ENCODE measurements around the gene GLIPR1.
"Not testable (repeated sequence)": the region's sequence is repeated elsewhere in the genome, so short reads cannot be mapped to it uniquely, and the experiment has no call there.

Gene GLIPR1

GRCh38 chr12:75457191-75457590, 23.4 kb upstream of the GLIPR1 start:
- Histone ChIP-seq H3K9ac (ENCODE audit: low read length) (no peak overlapping the region), H3K27ac (ENCODE audit: low read depth, low read length, poor library complexity, severe bottlenecking) (no peak overlapping the region), H4K20me1 (ENCODE audit: insufficient read depth, low read length) (no peaks in the 10 kb centered on the region), H3F3A (ENCODE audit: insufficient read depth, low read length) (no peaks in the 10 kb centered on the region), H3K9me2 (ENCODE audit: low read depth, low read length) (no peaks in the 10 kb centered on the region), H3K27me3 (ENCODE audit: insufficient read depth, low read length) (no peaks in the 10 kb centered on the region), H3K4me2 (ENCODE audit: low read length) (no peak overlapping the region), H3K4me1 (ENCODE audit: insufficient read depth, low read length, severe bottlenecking) (no peaks in the 10 kb centered on the region), H3K36me3 (ENCODE audit: insufficient read depth, low read length) (no peaks in the 10 kb centered on the region), H2AFZ (ENCODE audit: low read length) (no peak overlapping the region), H3K79me2 (ENCODE audit: insufficient read depth, low read length) (no peaks in the 10 kb centered on the region), H3K9me3 (ENCODE audit: low read length) (0 out of 2 replicates have a peak, but pooled peaks cover 3% of the 10 kb centered on the region), H3K4me3 (ENCODE audit: low read depth, low read length, poor library complexity, severe bottlenecking) (no peak overlapping the region)
- no peak for TF ChIP-seq EZH2 (IDR thresholded peaks at IDR 0.05; ENCODE audit: borderline replicate concordance, low read length)
- TF ChIP-seq, protein P1, sequence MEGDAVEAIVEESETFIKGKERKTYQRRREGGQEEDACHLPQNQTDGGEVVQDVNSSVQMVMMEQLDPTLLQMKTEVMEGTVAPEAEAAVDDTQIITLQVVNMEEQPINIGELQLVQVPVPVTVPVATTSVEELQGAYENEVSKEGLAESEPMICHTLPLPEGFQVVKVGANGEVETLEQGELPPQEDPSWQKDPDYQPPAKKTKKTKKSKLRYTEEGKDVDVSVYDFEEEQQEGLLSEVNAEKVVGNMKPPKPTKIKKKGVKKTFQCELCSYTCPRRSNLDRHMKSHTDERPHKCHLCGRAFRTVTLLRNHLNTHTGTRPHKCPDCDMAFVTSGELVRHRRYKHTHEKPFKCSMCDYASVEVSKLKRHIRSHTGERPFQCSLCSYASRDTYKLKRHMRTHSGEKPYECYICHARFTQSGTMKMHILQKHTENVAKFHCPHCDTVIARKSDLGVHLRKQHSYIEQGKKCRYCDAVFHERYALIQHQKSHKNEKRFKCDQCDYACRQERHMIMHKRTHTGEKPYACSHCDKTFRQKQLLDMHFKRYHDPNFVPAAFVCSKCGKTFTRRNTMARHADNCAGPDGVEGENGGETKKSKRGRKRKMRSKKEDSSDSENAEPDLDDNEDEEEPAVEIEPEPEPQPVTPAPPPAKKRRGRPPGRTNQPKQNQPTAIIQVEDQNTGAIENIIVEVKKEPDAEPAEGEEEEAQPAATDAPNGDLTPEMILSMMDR (IDR thresholded peaks at IDR 0.05; ENCODE audit: low read length): no peak

- not testable (repeated sequence) for H3K4me2 ChIP-seq (ENCODE audit: low read length); H4K20me1 ChIP-seq (ENCODE audit: insufficient read depth, low read length); H3K9me2 ChIP-seq (ENCODE audit: low read depth, low read length); H3K4me1 ChIP-seq (ENCODE audit: insufficient read depth, low read length, severe bottlenecking); H3F3A ChIP-seq (ENCODE audit: insufficient read depth, low read length); H3K9me3 ChIP-seq (ENCODE audit: low read length); H3K36me3 ChIP-seq (ENCODE audit: insufficient read depth, low read length); H2AFZ ChIP-seq (ENCODE audit: low read length); H3K9ac ChIP-seq (ENCODE audit: low read length); H3K27ac ChIP-seq (ENCODE audit: low read depth, low read length, poor library complexity, severe bottlenecking); H3K4me3 ChIP-seq (ENCODE audit: low read depth, low read length, poor library complexity, severe bottlenecking); H3K27me3 ChIP-seq (ENCODE audit: insufficient read depth, low read length); H3K79me2 ChIP-seq (ENCODE audit: insufficient read depth, low read length)
These were observed 22.7 kb upstream of the GLIPR1 start for GRCh38 chr12:75457866-75458265.

GRCh38 chr12:75459755-75460154, 20.8 kb upstream of the GLIPR1 start:
- Histone ChIP-seq H3K9me2 (ENCODE audit: low read depth, low read length) (no peaks in the 10 kb centered on the region), H3K27me3 (ENCODE audit: insufficient read depth, low read length) (no peaks in the 10 kb centered on the region), H3K9me3 (ENCODE audit: low read length) (peaks cover 6% of the 10 kb centered on the region; the same call in 1 of the 2 replicates), H3K4me3 (ENCODE audit: low read depth, low read length, poor library complexity, severe bottlenecking) (no peak overlapping the region), H3K27ac (ENCODE audit: low read depth, low read length, poor library complexity, severe bottlenecking) (no peak overlapping the region), H3K36me3 (ENCODE audit: insufficient read depth, low read length) (no peaks in the 10 kb centered on the region), H3K4me1 (ENCODE audit: insufficient read depth, low read length, severe bottlenecking) (no peaks in the 10 kb centered on the region), H3K79me2 (ENCODE audit: insufficient read depth, low read length) (no peaks in the 10 kb centered on the region), H4K20me1 (ENCODE audit: insufficient read depth, low read length) (no peaks in the 10 kb centered on the region), H3K9ac (ENCODE audit: low read length) (no peak overlapping the region), H3K4me2 (ENCODE audit: low read length) (no peak overlapping the region), H3F3A (ENCODE audit: insufficient read depth, low read length) (no peaks in the 10 kb centered on the region), H2AFZ (ENCODE audit: low read length) (no peak overlapping the region)
- TF ChIP-seq EZH2 (IDR thresholded peaks at IDR 0.05; ENCODE audit: borderline replicate concordance, low read length): no peak
- TF ChIP-seq, protein P1 (IDR thresholded peaks at IDR 0.05; ENCODE audit: low read length): no peak

GRCh38 chr12:75460204-75460603, 20.4 kb upstream of the GLIPR1 start:
- Histone ChIP-seq H3F3A (ENCODE audit: insufficient read depth, low read length) (no peaks in the 10 kb centered on the region), H3K27me3 (ENCODE audit: insufficient read depth, low read length) (no peaks in the 10 kb centered on the region), H2AFZ (ENCODE audit: low read length) (no peak overlapping the region), H3K79me2 (ENCODE audit: insufficient read depth, low read length) (no peaks in the 10 kb centered on the region), H3K9ac (ENCODE audit: low read length) (no peak overlapping the region), H3K9me3 (ENCODE audit: low read length) (peaks cover 6% of the 10 kb centered on the region; the same call in 1 of the 2 replicates), H3K9me2 (ENCODE audit: low read depth, low read length) (no peaks in the 10 kb centered on the region), H3K4me1 (ENCODE audit: insufficient read depth, low read length, severe bottlenecking) (no peaks in the 10 kb centered on the region), H4K20me1 (ENCODE audit: insufficient read depth, low read length) (no peaks in the 10 kb centered on the region), H3K4me2 (ENCODE audit: low read length) (no peak overlapping the region), H3K4me3 (ENCODE audit: low read depth, low read length, poor library complexity, severe bottlenecking) (no peak overlapping the region), H3K27ac (ENCODE audit: low read depth, low read length, poor library complexity, severe bottlenecking) (no peak overlapping the region), H3K36me3 (ENCODE audit: insufficient read depth, low read length) (no peaks in the 10 kb centered on the region)
- no peak for TF ChIP-seq EZH2 (IDR thresholded peaks at IDR 0.05; ENCODE audit: borderline replicate concordance, low read length)
- TF ChIP-seq, protein P1 (IDR thresholded peaks at IDR 0.05; ENCODE audit: low read length): no peak
